Activated naive CD4-positive, alpha-beta T cell treated with anti-CD3 and anti-CD28 coated beads, Interleukin-2, amount 50 U/mL, for 24 hours (primary cell): ENCODE data around the gene ZBTB32.

Experiments
- H3K27ac Mint-ChIP-seq: one replicate; pipeline ENCODE4 v1.8.0; 2021; ENCODE audit warnings: mild to moderate bottlenecking, mixed read lengths
- H3K27me3 Mint-ChIP-seq: one replicate; pipeline ENCODE4 v1.8.0; 2021; ENCODE audit warnings: mixed read lengths
- H3K36me3 Mint-ChIP-seq: one replicate; pipeline ENCODE4 v1.8.0; 2021; ENCODE audit warnings: mixed read lengths
- H3K4me1 Mint-ChIP-seq: one replicate; pipeline ENCODE4 v1.8.0; 2021; ENCODE audit warnings: mixed read lengths
- H3K4me3 Mint-ChIP-seq: one replicate; pipeline ENCODE4 v1.8.0; 2021; ENCODE audit warnings: mild to moderate bottlenecking, mixed read lengths
- H3K9me3 Mint-ChIP-seq: one replicate; pipeline ENCODE4 v1.8.0; 2021; ENCODE audit warnings: mixed read lengths

The ZBTB32 gene

GRCh38 chr19:35746087-35746462 is 41.7 kb downstream of the ZBTB32 start:
- Mint-ChIP-seq H3K27ac (peak overlapping the region; percentile 97), H3K4me1 (peaks cover 64% of the 10 kb centered on the region), H3K4me3 (peak overlapping the region; percentile 91), H3K9me3 (no peaks in the 10 kb centered on the region), H3K27me3 (no peaks in the 10 kb centered on the region), H3K36me3 (peaks cover 2% of the 10 kb centered on the region)

GRCh38 chr19:35746531-35746930 is 42.2 kb downstream of the ZBTB32 start:
- Mint-ChIP-seq H3K36me3 (peaks cover 2% of the 10 kb centered on the region), H3K27me3 (no peaks in the 10 kb centered on the region), H3K4me1 (peaks cover 63% of the 10 kb centered on the region), H3K4me3 (peak overlapping the region; percentile 91), H3K9me3 (no peaks in the 10 kb centered on the region), H3K27ac (peak overlapping the region; percentile 91)

- Mint-ChIP-seq H3K36me3 (peaks cover 1% of the 10 kb centered on the region), H3K4me1 (peaks cover 51% of the 10 kb centered on the region), H3K27ac (peak within 1 kb of the TSS; percentile 96), H3K9me3 (no peaks in the 10 kb centered on the region), H3K27me3 (no peaks in the 10 kb centered on the region), H3K4me3 (peak within 1 kb of the TSS; percentile 98)
Measured at GRCh38 chr19:35748106-35749020, 44.0 kb downstream of the ZBTB32 start, which contains the start of gene LIN37. Gene LIN37, plus strand, starts transcription at chr19:35748576. Its CDS starts 149 bp downstream, at chr19:35748725.

- Mint-ChIP-seq H3K9me3 (no peaks in the 10 kb centered on the region), H3K36me3 (peaks cover 4% of the 10 kb centered on the region)
Measured at GRCh38 chr19:35750167-35750566, 45.8 kb downstream of the ZBTB32 start.

GRCh38 chr19:35751839-35752745 is 47.7 kb downstream of the ZBTB32 start:
- H3K27me3 Mint-ChIP-seq: peaks cover 5% of the 10 kb centered on the region
- no peaks in the 10 kb centered on the region for H3K9me3 Mint-ChIP-seq
- H3K4me1 Mint-ChIP-seq: peaks cover 39% of the 10 kb centered on the region
- H3K36me3 Mint-ChIP-seq: peaks cover 4% of the 10 kb centered on the region
- no peak overlapping the region for H3K4me3 Mint-ChIP-seq
- no peak overlapping the region for H3K27ac Mint-ChIP-seq

More at GRCh38 chr19:35750167-35750566, 45.8 kb downstream of the ZBTB32 start:
- H3K27ac Mint-ChIP-seq: no peak overlapping the region
- H3K4me3 Mint-ChIP-seq: peak overlapping the region; percentile 30
- H3K27me3 Mint-ChIP-seq: peaks cover 3% of the 10 kb centered on the region
- H3K4me1 Mint-ChIP-seq: peaks cover 43% of the 10 kb centered on the region

- H3K27ac Mint-ChIP-seq: no peak overlapping the region
- H3K4me3 Mint-ChIP-seq: no peak overlapping the region
- peaks cover 4% of the 10 kb centered on the region for H3K36me3 Mint-ChIP-seq
- peaks cover 41% of the 10 kb centered on the region for H3K4me1 Mint-ChIP-seq
- H3K27me3 Mint-ChIP-seq: peaks cover 6% of the 10 kb centered on the region
- H3K9me3 Mint-ChIP-seq: no peaks in the 10 kb centered on the region
Measured at GRCh38 chr19:35752746-35753350, 48.5 kb downstream of the ZBTB32 start.

GRCh38 chr19:35753634-35754369 is 49.4 kb downstream of the ZBTB32 start:
- no peaks in the 10 kb centered on the region for H3K9me3 Mint-ChIP-seq
- peak overlapping the region; percentile 15 for H3K4me3 Mint-ChIP-seq
- H3K27me3 Mint-ChIP-seq: peaks cover 7% of the 10 kb centered on the region
- H3K4me1 Mint-ChIP-seq: peaks cover 33% of the 10 kb centered on the region
- no peak overlapping the region for H3K27ac Mint-ChIP-seq
- peaks cover 4% of the 10 kb centered on the region for H3K36me3 Mint-ChIP-seq

GRCh38 chr19:35754370-35755130 is 50.2 kb downstream of the ZBTB32 start:
- Mint-ChIP-seq H3K9me3 (no peaks in the 10 kb centered on the region), H3K36me3 (peaks cover 4% of the 10 kb centered on the region), H3K27me3 (peaks cover 7% of the 10 kb centered on the region), H3K27ac (no peak overlapping the region), H3K4me1 (peaks cover 33% of the 10 kb centered on the region), H3K4me3 (peak overlapping the region; percentile 15)

GRCh38 chr19:35755131-35755549 is 50.8 kb downstream of the ZBTB32 start:
- peak overlapping the region; percentile 76 for H3K27ac Mint-ChIP-seq

GRCh38 chr19:35755550-35756376 is 51.4 kb downstream of the ZBTB32 start:
- Mint-ChIP-seq H3K27me3 (peaks cover 7% of the 10 kb centered on the region), H3K9me3 (no peaks in the 10 kb centered on the region), H3K27ac (no peak overlapping the region), H3K36me3 (peaks cover 4% of the 10 kb centered on the region), H3K4me3 (peak overlapping the region; percentile 58), H3K4me1 (peaks cover 31% of the 10 kb centered on the region)

More at GRCh38 chr19:35755131-35755549, 50.8 kb downstream of the ZBTB32 start:
- Mint-ChIP-seq H3K36me3 (peaks cover 4% of the 10 kb centered on the region), H3K9me3 (no peaks in the 10 kb centered on the region), H3K4me3 (peak overlapping the region; percentile 36), H3K27me3 (peaks cover 7% of the 10 kb centered on the region), H3K4me1 (peaks cover 31% of the 10 kb centered on the region)

- peaks cover 31% of the 10 kb centered on the region for H3K4me1 Mint-ChIP-seq
Measured at GRCh38 chr19:35756377-35757230, 52.2 kb downstream of the ZBTB32 start, which contains the start of gene HSPB6. Gene HSPB6, minus strand, starts transcription at chr19:35757029. Its CDS starts 21 bp downstream, at chr19:35757008.

GRCh38 chr19:35757231-35757748 is 52.9 kb downstream of the ZBTB32 start:
- Mint-ChIP-seq H3K27ac (no peak overlapping the region), H3K4me1 (peaks cover 31% of the 10 kb centered on the region), H3K4me3 (peak overlapping the region; percentile 99), H3K9me3 (no peaks in the 10 kb centered on the region), H3K27me3 (peaks cover 7% of the 10 kb centered on the region), H3K36me3 (peaks cover 4% of the 10 kb centered on the region)

More at GRCh38 chr19:35756377-35757230, 52.2 kb downstream of the ZBTB32 start, which contains the start of gene HSPB6:
- Mint-ChIP-seq H3K4me3 (peak within 1 kb of the TSS; percentile 99), H3K36me3 (peaks cover 4% of the 10 kb centered on the region), H3K9me3 (no peaks in the 10 kb centered on the region), H3K27me3 (peaks cover 7% of the 10 kb centered on the region), H3K27ac (peak within 1 kb of the TSS; percentile 99)
